ENCODE results near the gene LY6G6C. TPM values are rescaled to one million over a fixed set of nuclear protein-coding genes. Genes with fewer than 3 reads are reported as not detected.
"Not testable (repeated sequence)": the region's sequence is repeated elsewhere in the genome, so short reads cannot be mapped to it uniquely, and the experiment has no call there.

Gene LY6G6C
- total RNA-seq, 8 experiments from 2014 or later, result 0.16 to 1.6 (median 0.41) TPM; not detected in 3

DNA sequence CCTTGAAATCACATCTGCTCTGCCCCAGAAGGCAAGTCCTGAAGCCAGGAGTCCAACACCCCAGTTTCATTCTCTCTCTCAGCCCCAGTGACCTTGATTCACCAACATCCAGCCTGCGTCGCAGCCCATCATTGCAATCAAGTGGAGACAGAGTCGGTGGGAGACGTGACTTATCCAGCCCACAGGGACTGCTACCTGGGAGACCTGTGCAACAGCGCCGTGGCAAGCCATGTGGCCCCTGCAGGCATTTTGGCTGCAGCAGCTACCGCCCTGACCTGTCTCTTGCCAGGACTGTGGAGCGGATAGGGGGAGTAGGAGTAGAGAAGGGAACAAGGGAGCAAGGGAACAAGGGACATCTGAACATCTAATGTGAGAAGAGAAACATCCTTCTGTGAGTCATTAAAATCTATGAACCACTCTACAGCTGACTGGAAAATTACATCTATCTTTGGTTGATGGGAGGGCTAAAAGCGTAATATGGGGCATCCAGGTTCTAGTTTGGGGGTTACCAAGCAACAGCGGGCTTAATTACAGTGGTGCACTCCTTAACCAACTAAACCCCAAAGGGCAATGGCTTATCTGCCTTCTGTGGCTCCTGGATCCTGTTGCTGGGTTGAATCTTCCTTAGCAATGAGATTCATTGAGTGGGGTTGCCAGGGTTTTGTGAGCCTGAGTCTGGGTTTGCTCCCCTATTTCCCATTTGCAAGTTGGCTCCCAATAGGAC is 3.9 kb downstream of the LY6G6C start:
- in situ Hi-C loops (cut with MboI; ENCODE audit: low pct_unique_long_range_greater_than_20kb in 2 of 9, low sequenced_read_pairs in 9 of 9, unreplicated experiment in 9 of 9), result no loop called here
- no peak overlapping the region for H3K4me3 ChIP-seq
- H3K27ac ChIP-seq, result no peak overlapping the region
- 60 to 100% (median 78%) methylated on average over 1 to 7 of the region's 10 CpGs; no CpG with 5 or more reads in 2 of the 10 experiments for WGBS, 10 experiments
- peaks cover 9 to 12% of the 10 kb centered on the region in 2 donors for H3K4me1 ChIP-seq (replicated peaks in 1 of 2)
- no peak for ATAC-seq (replicated peaks in 6 of 8)

DNA sequence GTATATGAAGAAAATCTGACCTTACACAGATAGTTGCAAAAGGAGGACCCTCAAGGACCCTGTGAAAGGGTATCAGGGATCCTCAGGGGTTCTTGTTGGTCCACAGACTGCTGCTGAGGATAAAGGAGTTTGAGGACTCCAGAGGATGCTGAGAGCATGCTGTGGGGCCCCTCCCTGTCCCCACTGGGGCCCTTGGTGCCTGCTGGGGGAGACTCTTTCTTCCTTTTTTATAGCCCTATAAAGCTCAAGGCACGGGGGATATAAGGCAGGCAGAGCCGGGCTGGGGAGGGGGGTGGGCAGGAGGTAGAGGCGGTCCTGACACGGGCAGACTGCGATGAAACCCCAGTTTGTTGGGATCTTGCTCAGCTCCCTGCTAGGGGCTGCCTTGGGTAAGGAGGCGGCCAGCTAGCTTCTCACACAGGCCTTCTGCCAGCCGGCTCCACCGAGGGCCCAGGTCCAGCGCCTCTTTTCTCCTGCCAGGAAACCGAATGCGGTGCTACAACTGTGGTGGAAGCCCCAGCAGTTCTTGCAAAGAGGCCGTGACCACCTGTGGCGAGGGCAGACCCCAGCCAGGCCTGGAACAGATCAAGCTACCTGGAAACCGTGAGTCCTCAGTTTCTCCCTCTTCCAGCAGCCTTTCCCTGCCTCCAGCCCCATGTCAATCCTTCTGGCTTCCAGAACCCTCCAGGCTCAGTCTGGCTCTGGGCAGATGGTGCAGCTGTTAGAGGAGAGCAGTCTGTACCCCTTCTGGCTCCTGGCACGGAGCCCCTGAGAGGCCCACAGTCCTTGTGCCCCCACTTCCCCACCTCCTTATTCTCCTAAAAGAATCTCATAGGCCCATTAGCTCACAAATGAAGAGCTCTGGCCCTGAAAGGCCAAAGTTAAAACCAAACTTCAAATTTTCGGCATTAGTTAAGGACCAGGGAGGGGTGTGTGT is 6.3 kb downstream of the LY6G6C start, which contains the start of gene LY6G6D:
LY6G6D (plus strand) TSS at position 327 of the 937 bp plus-strand sequence; CDS start at position 335, 8 bp downstream.
- H3K4me3 ChIP-seq, result no peak within 1 kb of the TSS
- ATAC-seq (replicated peaks in 6 of 8), result no peak
- H3K4me1 ChIP-seq (replicated peaks in 1 of 2), result peaks cover 9 to 12% of the 10 kb centered on the region in 2 donors
- WGBS, 10 experiments, result 33 to 100% (median 73%) methylated on average over 1 to 4 of the region's 16 CpGs; no CpG with 5 or more reads in 4 of the 10 experiments
- in situ Hi-C loops (cut with MboI; ENCODE audit: low pct_unique_long_range_greater_than_20kb in 2 of 9, low sequenced_read_pairs in 9 of 9, unreplicated experiment in 9 of 9), result no loop called here
- no peak within 1 kb of the TSS for H3K27ac ChIP-seq

DNA sequence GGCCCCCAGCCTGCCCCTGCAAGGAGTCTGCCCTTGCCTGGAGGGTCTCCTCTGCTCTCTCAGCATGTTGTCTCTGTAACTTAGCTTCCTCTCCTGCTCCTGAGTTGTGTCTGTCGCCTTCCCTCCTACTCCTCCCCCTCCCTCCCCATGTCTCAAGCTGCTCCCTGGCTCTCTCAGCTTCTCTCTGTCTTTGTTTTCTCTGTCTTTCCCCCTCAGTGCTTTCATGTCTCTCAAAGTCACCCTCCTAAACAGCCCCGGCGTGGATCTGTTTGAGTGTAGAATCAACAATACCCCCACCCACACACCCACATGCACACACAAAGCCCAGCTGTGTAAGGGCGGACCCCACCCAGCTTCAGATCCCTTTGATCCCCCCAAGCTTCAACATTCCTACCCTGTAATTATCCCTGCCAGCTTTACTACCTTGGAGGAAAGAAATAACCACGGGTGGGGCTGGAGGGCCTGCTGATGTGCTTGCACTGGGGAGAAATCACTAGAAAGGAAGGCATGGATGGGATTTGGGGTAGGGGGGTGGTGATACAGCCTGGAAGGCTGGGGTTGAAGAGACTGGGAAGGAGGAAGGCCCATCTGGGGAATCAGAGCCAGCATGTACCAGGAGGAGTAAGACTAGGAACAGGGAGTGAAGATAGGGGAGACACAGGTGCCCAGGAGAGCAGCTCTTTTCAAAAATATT is 7.4 kb downstream of the LY6G6C start:
- no peak overlapping the region for H3K27ac ChIP-seq
- in situ Hi-C loops (cut with MboI; ENCODE audit: low pct_unique_long_range_greater_than_20kb in 2 of 9, low sequenced_read_pairs in 9 of 9, unreplicated experiment in 9 of 9), result no loop called here
- peak; percentile 34 to 82 (median 68) for ATAC-seq (replicated peaks in 6 of 8)
- H3K4me3 ChIP-seq, result no peak overlapping the region
- 0 to 17% (median 0%) methylated on average over 1 of the region's 5 CpGs; no CpG with 5 or more reads in 7 of the 10 experiments for WGBS, 10 experiments
- peaks cover 9 to 12% of the 10 kb centered on the region in 2 donors for H3K4me1 ChIP-seq (replicated peaks in 1 of 2)

DNA sequence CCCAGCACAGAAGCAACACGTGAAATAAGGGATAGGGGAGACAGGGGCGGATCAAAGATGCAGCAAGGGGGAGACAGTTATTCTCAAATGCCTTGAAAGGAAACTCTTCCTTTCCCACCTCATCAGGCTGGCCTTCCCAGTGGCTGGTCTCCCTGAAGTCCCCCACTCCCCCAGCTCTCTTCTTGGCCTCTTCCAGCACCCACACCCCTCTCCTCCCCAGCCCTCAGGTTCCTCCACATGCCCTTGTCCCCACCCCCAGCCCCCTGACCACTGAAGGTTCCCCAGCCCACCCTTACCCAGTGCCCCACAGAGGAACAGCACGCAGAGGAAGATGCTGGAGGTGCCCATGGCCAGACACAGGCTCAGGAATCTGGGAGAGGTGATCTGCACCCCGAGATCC is 8.1 kb downstream of the LY6G6C start:
- in situ Hi-C loops (cut with MboI; ENCODE audit: low pct_unique_long_range_greater_than_20kb in 2 of 9, low sequenced_read_pairs in 9 of 9, unreplicated experiment in 9 of 9), result no loop called here
- no peak for ATAC-seq (replicated peaks in 6 of 8)
- Histone ChIP-seq H3K4me1 (replicated peaks in 1 of 2) (peaks cover 9 to 12% of the 10 kb centered on the region in 2 donors), H3K27ac (no peak overlapping the region), H3K4me3 (no peak overlapping the region)
- WGBS, 10 experiments, result 43 to 86% (median 75%) methylated on average over 1 to 2 of the region's 4 CpGs; no CpG with 5 or more reads in 4 of the 10 experiments

DNA sequence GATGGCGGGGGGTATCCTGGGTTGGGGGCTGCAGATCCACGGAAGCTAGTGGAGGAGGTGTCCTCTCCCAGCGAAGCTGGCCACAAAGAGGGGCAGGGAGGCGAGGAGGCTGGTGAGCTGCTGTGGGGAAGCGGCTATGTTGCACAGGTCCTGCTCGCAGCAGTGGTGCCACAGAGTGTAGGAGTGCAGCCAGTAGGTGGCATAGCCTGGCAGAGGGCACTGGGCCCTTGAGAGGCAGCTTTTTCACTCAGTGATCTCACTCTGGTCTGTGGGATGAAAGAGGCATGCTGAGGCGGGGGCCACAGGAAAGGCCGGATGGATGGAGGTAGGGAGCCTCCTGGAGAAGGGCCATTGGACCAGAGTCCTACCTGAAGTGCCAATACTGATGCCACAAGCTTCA is 9.2 kb downstream of the LY6G6C start:
- in situ Hi-C loops (cut with MboI; ENCODE audit: low pct_unique_long_range_greater_than_20kb in 2 of 9, low sequenced_read_pairs in 9 of 9, unreplicated experiment in 9 of 9), result no loop called here
- 88 to 100% (median 93%) methylated on average over 1 to 6 of the region's 8 CpGs; no CpG with 5 or more reads in 6 of the 10 experiments for WGBS, 10 experiments
- H3K4me1 ChIP-seq (replicated peaks in 1 of 2), result peaks cover 9 to 12% of the 10 kb centered on the region in 2 donors

DNA sequence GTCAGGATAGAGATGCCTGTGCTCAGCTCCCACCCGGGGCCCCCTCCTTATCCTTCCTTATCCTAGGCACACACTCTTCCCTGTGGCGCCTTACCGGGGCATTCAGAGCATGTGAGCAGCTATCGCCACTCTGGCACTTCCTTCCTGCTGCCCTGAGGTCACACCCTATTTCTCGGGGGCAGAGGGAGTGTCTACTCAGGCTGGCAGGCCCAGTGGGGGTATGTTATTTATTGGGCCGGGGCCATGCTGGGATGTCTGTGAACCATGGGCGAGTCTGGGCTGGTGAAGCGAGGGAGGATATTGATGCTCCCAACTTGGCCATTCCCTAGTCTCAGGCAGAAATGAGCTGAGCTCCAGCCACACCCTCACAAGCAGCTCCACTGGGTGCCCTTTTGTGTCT is 10.3 kb downstream of the LY6G6C start:
- in situ Hi-C loops (cut with MboI; ENCODE audit: low pct_unique_long_range_greater_than_20kb in 2 of 9, low sequenced_read_pairs in 9 of 9, unreplicated experiment in 9 of 9), result no loop called here
- H3K27ac ChIP-seq, result no peak overlapping the region
- H3K4me3 ChIP-seq, result no peak overlapping the region
- H3K4me1 ChIP-seq (replicated peaks in 1 of 2), result peaks cover 9 to 12% of the 10 kb centered on the region in 2 donors
- ATAC-seq (replicated peaks in 6 of 8), result no peak
- WGBS, 10 experiments, result 53 to 87% (median 68%) methylated on average over 3 to 4 of the region's 8 CpGs; no CpG with 5 or more reads in 7 of the 10 experiments

More for the DNA sequence above, 9.2 kb downstream of the LY6G6C start:
- Histone ChIP-seq H3K27ac (no peak overlapping the region), H3K4me3 (no peak overlapping the region)
- peak in 2 of 8 experiments; percentile 17 to 49 for ATAC-seq (replicated peaks in 6 of 8)

DNA sequence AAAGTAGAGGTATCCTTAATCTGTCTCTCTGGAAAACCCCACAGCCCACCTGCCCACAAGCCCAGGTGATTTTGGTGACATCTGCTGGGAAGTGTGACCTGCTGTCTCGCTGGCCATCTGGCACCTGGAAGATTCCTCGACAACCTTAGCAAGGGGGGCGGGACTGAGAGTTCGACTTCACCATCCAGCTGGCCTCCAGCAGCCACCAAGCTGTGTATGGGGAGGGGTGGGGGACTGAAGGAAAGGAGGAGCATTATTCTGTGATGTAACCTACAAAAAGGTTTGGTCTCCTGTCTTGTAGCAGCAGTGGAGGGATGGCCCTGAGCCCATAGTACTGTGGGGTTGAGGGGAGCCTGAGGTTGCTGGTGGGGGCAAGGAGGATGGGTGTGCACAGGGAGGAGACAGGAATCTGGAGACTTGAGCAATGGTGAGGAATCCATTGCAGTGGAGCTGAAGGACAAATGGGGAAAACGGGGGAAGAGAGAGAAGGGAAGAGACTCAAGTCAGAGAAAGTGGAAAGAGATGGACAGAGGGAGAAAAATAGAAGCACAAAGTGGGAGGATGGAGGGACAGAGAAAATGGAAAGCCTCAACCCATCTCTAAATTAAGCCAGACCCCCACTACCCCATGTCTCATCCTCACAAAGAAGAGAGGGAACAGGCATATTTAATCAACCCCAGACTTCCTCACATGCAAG is 10.9 kb downstream of the LY6G6C start:
- Histone ChIP-seq H3K27ac (no peak overlapping the region), H3K4me3 (no peak overlapping the region), H3K4me1 (replicated peaks in 1 of 2) (peaks cover 9 to 12% of the 10 kb centered on the region in 2 donors)
- in situ Hi-C loops (cut with MboI; ENCODE audit: low pct_unique_long_range_greater_than_20kb in 2 of 9, low sequenced_read_pairs in 9 of 9, unreplicated experiment in 9 of 9), result no loop called here
- ATAC-seq (replicated peaks in 6 of 8), result no peak
- WGBS, 10 experiments, result 0 to 71% (median 50%) methylated on average over 1 to 3 of the region's 5 CpGs; no CpG with 5 or more reads in 5 of the 10 experiments

DNA sequence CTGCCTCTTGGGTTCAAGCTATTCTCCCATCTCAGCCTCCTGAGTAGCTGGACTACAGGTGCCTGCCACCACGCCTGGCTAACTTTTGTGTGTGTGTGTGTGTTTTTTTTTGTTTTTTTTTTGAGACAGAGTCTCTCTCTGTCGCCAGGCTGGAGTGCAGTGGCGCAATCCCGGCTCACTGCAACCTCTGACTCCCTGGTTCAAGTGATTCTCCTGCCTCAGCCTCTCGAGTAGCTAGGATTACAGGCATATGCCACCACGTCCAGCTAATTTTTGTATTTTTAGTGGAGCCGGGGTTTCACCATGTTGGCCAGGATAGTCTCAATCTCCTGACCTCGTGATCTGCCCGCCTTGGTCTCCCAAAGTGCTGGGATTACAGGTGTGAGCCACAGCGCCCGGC is 12.4 kb downstream of the LY6G6C start:
- H3K4me1 ChIP-seq (replicated peaks in 1 of 2); ATAC-seq (replicated peaks in 6 of 8); H3K27ac ChIP-seq; H3K4me3 ChIP-seq; in situ Hi-C loops (cut with MboI; ENCODE audit: low pct_unique_long_range_greater_than_20kb in 2 of 9, low sequenced_read_pairs in 9 of 9, unreplicated experiment in 9 of 9): not testable (repeated sequence)
- WGBS, 10 experiments, result 67 to 100% (median 90%) methylated on average over 3 to 6 of the region's 11 CpGs; no CpG with 5 or more reads in 6 of the 10 experiments

DNA sequence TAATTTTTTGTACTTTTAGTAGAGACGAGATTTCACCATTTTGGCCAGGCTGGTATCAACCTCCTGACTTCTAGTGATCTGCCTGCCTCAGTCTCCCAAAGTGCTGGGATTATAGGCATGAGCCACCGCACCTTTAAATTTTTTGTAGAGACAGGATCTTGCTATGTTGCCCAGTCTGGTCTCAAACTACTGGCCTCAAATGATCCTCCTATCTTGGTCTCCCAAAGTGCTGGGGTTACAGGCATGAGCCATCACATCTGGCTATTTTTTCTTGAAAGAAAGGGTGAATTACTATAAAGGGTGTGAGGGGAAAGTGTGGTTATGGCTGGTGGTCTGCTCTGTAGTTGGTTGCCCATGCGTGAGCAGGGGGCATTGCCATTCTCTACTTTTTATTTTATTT is 13.3 kb downstream of the LY6G6C start:
- ATAC-seq (replicated peaks in 6 of 8), result no peak
- no peak overlapping the region for H3K4me3 ChIP-seq
- no peaks in the 10 kb centered on the region for H3K4me1 ChIP-seq (replicated peaks in 1 of 2)
- WGBS, 10 experiments, result 33 to 100% (median 80%) methylated on average over 1 to 3 of the region's 3 CpGs; no CpG with 5 or more reads in 3 of the 10 experiments
- no peak overlapping the region for H3K27ac ChIP-seq
- in situ Hi-C loops (cut with MboI; ENCODE audit: low pct_unique_long_range_greater_than_20kb in 2 of 9, low sequenced_read_pairs in 9 of 9, unreplicated experiment in 9 of 9), result no loop called here

DNA sequence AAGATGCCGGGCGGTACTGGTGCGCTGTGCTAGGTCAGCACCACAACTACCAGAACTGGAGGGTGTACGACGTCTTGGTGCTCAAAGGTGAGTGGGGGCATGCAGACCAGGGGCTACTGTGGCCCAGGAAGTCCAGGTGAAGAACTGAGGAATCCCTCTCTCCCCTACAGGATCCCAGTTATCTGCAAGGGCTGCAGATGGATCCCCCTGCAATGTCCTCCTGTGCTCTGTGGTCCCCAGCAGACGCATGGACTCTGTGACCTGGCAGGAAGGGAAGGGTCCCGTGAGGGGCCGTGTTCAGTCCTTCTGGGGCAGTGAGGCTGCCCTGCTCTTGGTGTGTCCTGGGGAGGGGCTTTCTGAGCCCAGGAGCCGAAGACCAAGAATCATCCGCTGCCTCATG is 13.8 kb downstream of the LY6G6C start:
- no peak for ATAC-seq (replicated peaks in 6 of 8)
- in situ Hi-C loops (cut with MboI; ENCODE audit: low pct_unique_long_range_greater_than_20kb in 2 of 9, low sequenced_read_pairs in 9 of 9, unreplicated experiment in 9 of 9), result no loop called here
- WGBS, 10 experiments, result 68 to 83% methylated on average over 2 to 6 of the region's 10 CpGs; no CpG with 5 or more reads in 8 of the 10 experiments
- Histone ChIP-seq H3K4me3 (no peak overlapping the region), H3K27ac (no peak overlapping the region), H3K4me1 (replicated peaks in 1 of 2) (no peaks in the 10 kb centered on the region)

DNA sequence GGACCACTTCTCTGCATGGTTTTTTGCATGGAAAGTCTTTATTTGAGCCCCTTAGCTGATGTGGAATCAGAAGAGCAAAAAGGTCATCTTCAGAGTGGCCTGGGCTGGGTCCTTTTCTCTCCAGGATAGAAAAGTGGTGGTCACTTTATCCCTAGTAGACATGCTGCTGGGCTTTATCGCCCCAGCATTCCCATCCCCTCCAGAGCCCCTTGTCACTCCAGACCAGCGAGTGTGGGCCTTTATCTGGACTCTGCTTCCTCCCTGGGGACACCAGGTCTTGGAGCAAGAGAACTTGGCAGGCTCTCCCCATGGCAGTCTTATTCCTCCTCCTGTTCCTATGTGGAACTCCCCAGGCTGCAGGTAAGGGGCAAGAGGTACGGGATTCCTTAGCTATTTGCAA is 14.9 kb downstream of the LY6G6C start, which contains the start of gene LY6G6F:
LY6G6F (plus strand) TSS at position 268 of the 400 bp plus-strand sequence; CDS start at position 309, 41 bp downstream.
- Histone ChIP-seq H3K4me1 (replicated peaks in 1 of 2) (peaks cover under 1 to 4% of the 10 kb centered on the region in 2 donors), H3K27ac (no peak within 1 kb of the TSS), H3K4me3 (no peak within 1 kb of the TSS)
- 20 to 86% (median 57%) methylated on average over 1 to 2 of the region's 3 CpGs; no CpG with 5 or more reads in 5 of the 10 experiments for WGBS, 10 experiments
- in situ Hi-C loops (cut with MboI; ENCODE audit: low pct_unique_long_range_greater_than_20kb in 2 of 9, low sequenced_read_pairs in 9 of 9, unreplicated experiment in 9 of 9), result no loop called here
- ATAC-seq (replicated peaks in 6 of 8), result no peak

DNA sequence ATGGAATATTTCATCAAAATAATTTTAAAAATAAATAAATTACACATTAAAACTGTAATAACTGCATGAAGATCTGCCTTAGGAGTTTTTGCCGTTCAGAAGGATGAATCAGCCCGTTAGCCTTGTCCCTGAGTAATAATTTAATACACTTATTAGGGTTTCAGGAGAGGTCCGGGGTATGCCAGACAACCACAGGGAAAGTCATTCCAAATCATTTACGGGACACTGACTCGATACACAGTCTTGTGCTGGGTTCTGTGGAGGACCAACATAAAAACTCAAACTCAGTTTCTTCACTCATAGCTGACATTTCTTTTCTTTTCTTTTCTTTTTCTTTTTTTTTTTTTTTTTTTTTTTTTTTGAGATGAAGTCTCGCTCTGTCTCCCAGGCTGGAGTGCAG is 15.6 kb downstream of the LY6G6C start:
- WGBS, 10 experiments, result 37 to 100% (median 89%) methylated on average over 3 to 6 of the region's 6 CpGs; no CpG with 5 or more reads in 1 of the 10 experiments
- H3K4me1 ChIP-seq (replicated peaks in 1 of 2), result peaks cover 8 to 10% of the 10 kb centered on the region in 2 donors
- no peak for ATAC-seq (replicated peaks in 6 of 8)
- H3K27ac ChIP-seq, result no peak overlapping the region
- in situ Hi-C loops (cut with MboI; ENCODE audit: low pct_unique_long_range_greater_than_20kb in 2 of 9, low sequenced_read_pairs in 9 of 9, unreplicated experiment in 9 of 9), result no loop called here
- H3K4me3 ChIP-seq, result no peak overlapping the region
